ENCODE data around the gene SLIT1. TPM values are rescaled to one million over a fixed set of nuclear protein-coding genes. Genes with fewer than 3 reads are reported as not detected.

The SLIT1 gene
- total RNA-seq, 1 donor from 2014 or later = 10.6 TPM

DNA sequence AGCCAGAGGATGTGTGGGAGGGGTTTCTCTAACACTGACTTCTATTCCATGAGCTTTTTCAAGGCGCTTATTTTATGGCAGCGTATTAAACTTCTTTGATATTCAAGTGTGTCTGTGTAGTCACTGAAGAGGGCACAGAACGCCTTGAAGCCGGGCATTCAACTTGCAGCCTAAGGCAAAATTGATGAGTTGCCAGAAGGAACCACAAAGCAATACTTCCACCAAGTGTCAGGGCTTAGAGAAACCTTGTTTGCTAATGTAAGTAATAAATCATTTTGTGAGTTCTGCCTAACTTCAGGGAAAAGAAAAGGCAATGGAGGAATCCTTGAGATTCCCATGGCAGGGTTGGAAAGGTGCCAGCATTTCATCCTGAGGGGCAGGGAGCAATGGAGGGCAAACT lies 189.9 kb downstream of the SLIT1 start:
- no peak for DNase-seq (ENCODE audit: low read depth, low spot score)
- Mint-ChIP-seq H3K4me3 (no peak overlapping the region), H3K9me3 (no peaks in the 10 kb centered on the region), H3K36me3 (ENCODE audit: low read depth) (no peaks in the 10 kb centered on the region), H3K27ac (ENCODE audit: unreplicated experiment) (no peak overlapping the region), H3K27me3 (ENCODE audit: low read depth) (no peaks in the 10 kb centered on the region), H3K4me1 (no peaks in the 10 kb centered on the region)
- TF ChIP-seq, protein P1, sequence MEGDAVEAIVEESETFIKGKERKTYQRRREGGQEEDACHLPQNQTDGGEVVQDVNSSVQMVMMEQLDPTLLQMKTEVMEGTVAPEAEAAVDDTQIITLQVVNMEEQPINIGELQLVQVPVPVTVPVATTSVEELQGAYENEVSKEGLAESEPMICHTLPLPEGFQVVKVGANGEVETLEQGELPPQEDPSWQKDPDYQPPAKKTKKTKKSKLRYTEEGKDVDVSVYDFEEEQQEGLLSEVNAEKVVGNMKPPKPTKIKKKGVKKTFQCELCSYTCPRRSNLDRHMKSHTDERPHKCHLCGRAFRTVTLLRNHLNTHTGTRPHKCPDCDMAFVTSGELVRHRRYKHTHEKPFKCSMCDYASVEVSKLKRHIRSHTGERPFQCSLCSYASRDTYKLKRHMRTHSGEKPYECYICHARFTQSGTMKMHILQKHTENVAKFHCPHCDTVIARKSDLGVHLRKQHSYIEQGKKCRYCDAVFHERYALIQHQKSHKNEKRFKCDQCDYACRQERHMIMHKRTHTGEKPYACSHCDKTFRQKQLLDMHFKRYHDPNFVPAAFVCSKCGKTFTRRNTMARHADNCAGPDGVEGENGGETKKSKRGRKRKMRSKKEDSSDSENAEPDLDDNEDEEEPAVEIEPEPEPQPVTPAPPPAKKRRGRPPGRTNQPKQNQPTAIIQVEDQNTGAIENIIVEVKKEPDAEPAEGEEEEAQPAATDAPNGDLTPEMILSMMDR (conservative IDR thresholded peaks at IDR 0.05) = no peak

- H3K27ac Mint-ChIP-seq (ENCODE audit: unreplicated experiment) = no peak overlapping the region
- no peak for DNase-seq (ENCODE audit: low read depth, low spot score)
- no peaks in the 10 kb centered on the region for H3K9me3 Mint-ChIP-seq
- TF ChIP-seq, protein P1 (conservative IDR thresholded peaks at IDR 0.05) = no peak
- H3K36me3 Mint-ChIP-seq (ENCODE audit: low read depth) = no peaks in the 10 kb centered on the region
- no peaks in the 10 kb centered on the region for H3K27me3 Mint-ChIP-seq (ENCODE audit: low read depth)
- H3K4me1 Mint-ChIP-seq = no peaks in the 10 kb centered on the region
- H3K4me3 Mint-ChIP-seq = no peak overlapping the region
Observed at GRCh38 chr10:96992721-96993120, 193.0 kb downstream of the SLIT1 start.

DNA sequence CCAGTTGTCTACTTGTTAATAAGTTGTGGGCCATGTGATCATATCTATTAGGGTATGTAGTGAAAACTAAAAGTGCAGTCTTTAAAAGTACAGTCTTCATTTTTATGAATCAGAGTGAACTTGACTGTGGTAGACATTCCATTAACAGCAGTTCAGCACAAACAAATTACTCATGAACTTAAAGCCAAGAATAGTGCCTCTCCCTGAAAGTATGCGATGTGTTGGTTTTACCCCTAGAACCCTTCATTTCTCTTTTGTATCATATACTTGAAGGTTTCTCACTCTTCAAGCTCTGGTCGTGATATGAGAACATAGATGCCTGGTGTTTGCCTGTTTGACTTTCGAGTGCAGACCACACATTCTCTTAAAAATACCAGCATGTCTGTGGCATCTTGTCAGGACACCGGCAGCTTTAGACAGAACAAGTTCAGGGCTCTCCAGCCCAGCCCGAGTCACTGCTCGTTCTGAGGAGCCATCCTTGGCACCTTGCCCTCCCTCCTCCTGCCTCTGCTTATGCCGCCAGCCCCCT lies 194.4 kb downstream of the SLIT1 start:
- H3K9me3 Mint-ChIP-seq = no peaks in the 10 kb centered on the region
- DNase-seq (ENCODE audit: low read depth, low spot score) = no peak
- H3K36me3 Mint-ChIP-seq (ENCODE audit: low read depth) = no peaks in the 10 kb centered on the region
- no peak overlapping the region for H3K27ac Mint-ChIP-seq (ENCODE audit: unreplicated experiment)
- H3K27me3 Mint-ChIP-seq (ENCODE audit: low read depth) = no peaks in the 10 kb centered on the region
- TF ChIP-seq, protein P1 (conservative IDR thresholded peaks at IDR 0.05) = no peak
- no peak overlapping the region for H3K4me3 Mint-ChIP-seq
- no peaks in the 10 kb centered on the region for H3K4me1 Mint-ChIP-seq

DNA sequence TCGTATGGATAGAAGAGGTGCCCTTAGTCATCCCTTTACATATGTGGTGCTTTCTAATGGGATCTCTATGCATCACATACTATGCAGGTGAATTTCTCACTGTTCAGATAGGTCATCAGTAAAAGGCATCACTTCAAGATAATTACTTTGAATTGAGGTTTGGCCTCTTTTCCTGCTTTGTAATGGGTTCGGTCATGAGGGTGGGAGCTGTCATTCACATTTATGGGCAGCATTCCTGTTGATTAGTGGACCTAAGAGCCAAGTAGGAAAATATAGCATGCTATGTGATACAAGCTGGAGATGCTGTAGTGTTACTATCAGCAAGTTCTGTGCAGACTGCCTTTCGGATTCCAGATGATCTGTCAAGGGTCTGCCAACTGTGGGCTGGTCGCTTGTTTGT lies 197.3 kb downstream of the SLIT1 start:
- TF ChIP-seq, protein P1 (conservative IDR thresholded peaks at IDR 0.05) = no peak
- H3K4me1 Mint-ChIP-seq = peaks cover 23% of the 10 kb centered on the region
- peaks cover 3% of the 10 kb centered on the region for H3K36me3 Mint-ChIP-seq (ENCODE audit: low read depth)
- no peak overlapping the region for H3K4me3 Mint-ChIP-seq
- H3K27me3 Mint-ChIP-seq (ENCODE audit: low read depth) = no peaks in the 10 kb centered on the region
- no peaks in the 10 kb centered on the region for H3K9me3 Mint-ChIP-seq
- DNase-seq (ENCODE audit: low read depth, low spot score) = no peak
- H3K27ac Mint-ChIP-seq (ENCODE audit: unreplicated experiment) = no peak overlapping the region

GRCh38 chr10:96987842-96988175 lies 197.9 kb downstream of the SLIT1 start:
- Mint-ChIP-seq H3K27ac (ENCODE audit: unreplicated experiment) (no peak overlapping the region), H3K4me3 (no peak overlapping the region), H3K4me1 (peaks cover 23% of the 10 kb centered on the region), H3K36me3 (ENCODE audit: low read depth) (peaks cover 6% of the 10 kb centered on the region), H3K27me3 (ENCODE audit: low read depth) (no peaks in the 10 kb centered on the region), H3K9me3 (no peaks in the 10 kb centered on the region)
- DNase-seq (ENCODE audit: low read depth, low spot score) = no peak
- TF ChIP-seq, protein P1 (conservative IDR thresholded peaks at IDR 0.05) = no peak

All from neural crest cell (in vitro differentiated cells).